GM12872 (cell line): ENCODE results near the gene AKTIP.

Source experiments
- CTCF ChIP-seq: IDR thresholded peaks from 3 replicates; pipeline ENCODE4 v1.5.1; 2011; ENCODE audit warnings: low read depth, mild to moderate bottlenecking, low read length, moderate library complexity; ENCODE audit not compliant: insufficient read depth

AKTIP gene

DNA sequence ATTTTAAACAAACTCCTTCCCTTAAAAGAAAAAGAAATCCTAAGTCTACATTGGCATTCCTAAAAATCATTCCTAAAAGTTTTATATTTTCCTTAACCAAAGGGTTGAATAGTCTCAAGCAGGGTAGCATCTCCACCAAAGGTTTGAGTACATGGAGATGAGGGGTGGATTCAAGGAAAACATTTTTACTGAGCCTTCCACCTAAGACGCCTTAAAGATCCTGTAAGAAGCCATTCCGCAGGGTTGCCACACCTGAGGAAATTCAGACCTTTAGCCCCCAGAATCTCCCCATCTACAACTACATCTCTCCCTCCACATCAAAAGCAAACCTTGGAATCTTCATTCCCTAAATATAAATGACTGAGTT is 7.7 kb upstream of the AKTIP start:
- no peak for TF ChIP-seq CTCF

DNA sequence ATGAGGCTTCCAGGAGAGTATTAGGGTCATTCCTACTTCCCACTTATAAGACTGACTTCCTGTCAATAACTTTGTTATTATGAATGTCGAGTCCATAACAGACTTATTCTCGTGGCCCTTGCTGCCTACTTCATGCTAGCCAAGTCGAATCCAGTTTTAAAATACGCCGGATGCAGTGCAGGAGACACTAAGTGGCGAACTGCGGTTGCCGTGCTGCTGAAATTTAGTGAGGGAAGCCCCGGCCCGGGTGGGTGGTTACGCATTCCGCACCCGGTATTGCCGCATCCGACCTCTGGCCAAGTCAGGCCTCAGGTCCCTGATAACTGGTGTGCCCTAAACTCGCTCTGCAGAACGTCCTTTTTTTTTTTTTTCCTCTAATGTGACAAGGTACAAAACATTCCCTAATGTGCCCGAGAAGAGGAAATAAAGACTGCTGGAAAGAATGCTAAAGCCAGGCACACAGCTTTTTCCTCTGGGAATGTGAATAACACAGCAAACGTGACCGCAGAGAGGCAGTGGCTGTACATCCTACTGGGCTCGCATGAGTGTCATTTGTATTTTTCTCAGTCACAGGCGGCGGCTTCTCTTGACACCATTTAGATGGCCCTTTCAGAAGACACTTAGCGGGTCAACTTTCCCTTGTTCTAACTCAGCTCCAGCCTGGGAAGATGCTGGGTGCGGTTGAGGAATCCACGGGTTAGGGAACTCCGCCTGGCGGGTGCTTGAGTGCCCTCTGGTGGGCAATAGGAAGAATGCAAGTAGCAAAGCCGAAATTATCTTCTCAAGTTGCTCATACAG is 7.1 kb upstream of the AKTIP start:
- peak; percentile 93 for TF ChIP-seq CTCF

- no peak for TF ChIP-seq CTCF
Observed at GRCh38 chr16:53507464-53508179, 4.6 kb upstream of the AKTIP start.

DNA sequence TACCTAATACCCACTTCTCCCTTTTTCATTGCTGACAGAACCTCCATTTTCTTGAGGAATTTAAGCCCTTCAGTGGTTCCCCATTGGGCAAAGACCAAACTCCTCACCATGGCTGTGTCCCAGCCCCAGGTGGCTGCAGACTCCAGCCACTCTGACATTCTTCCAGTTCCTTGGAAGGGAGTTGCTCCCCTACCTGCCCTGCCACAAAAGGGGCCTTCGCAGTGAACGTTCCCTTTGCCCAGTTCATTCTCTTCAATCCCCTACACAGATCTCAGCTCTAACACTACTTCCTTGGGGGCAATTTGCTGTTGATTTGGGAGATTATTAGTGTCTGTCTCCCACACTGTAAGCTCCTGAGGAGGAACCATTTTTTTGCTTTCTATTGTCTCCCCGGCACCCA is 3.2 kb upstream of the AKTIP start:
- TF ChIP-seq CTCF = no peak

DNA sequence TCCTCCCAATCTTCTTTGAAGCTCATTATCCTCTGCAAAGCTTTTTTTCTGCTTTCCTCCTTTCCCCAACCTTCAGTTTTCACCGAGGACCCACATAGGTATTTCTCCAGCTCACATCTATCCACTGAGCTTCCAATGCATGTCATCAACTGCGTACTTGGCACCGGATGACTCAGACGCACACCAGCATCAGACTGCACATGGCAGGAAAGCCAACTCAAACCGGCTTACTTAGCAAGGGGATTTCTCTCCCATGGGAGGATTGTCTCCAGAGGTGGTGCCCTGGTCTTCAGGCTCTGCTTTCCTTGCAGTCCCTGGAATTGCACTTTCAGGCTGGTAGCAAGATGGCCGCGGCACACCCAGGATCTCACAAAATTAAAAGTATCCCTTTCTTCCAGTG is 1.7 kb upstream of the AKTIP start:
- TF ChIP-seq CTCF = no peak

- TF ChIP-seq CTCF = 0 out of 3 replicates have a peak, but pooled peaks have one; percentile 2
Observed at GRCh38 chr16:53503991-53504663, 1.1 kb upstream of the AKTIP start.

DNA sequence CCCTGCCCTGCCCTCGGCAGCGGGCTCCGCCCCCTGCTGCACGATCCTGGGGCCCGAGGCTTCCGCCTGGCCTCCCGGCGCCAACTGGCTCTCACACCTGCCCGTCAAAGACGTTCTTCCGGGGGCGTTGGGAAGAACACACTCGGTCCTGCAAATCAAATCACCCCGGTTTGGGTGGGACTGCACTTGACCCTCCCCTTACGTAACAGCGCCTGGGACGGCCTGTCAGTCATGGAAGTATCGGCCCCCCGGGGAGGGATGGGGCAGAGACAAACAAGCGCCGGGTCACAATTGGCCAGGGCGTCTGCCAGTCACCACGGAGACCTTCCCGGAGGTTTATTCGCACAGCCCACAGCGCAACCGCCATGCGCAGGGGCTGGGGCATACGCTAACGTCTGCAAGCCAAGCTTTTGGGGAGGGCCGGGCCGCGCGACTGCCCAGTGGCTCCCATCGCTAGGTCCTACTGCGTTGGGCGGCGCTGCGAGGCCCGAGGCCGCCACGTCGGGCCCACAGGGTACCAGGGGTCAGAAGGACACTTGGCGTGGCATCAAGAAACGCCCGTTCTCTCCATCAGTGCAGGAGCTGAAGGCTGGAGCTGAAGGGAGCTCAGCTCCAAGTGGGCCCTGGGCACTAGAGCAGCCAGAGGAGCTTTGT is 388 bp upstream of the AKTIP start:
- no peak for TF ChIP-seq CTCF
